HL-60 (cell line): ENCODE measurements around the gene ACVR2B.
A peak's percentile ranks its signal among the peaks of the same experiment; 100 is the strongest.

Experiments
- GABPA ChIP-seq: IDR thresholded peaks from 2 replicates; pipeline ENCODE4 v1.6.1; 2012; ENCODE audit warnings: low read depth
- POLR2AphosphoS5 ChIP-seq: IDR thresholded peaks from 2 replicates; pipeline ENCODE4 v1.6.1; 2012; ENCODE audit warnings: low read depth
- SPI1 ChIP-seq: IDR thresholded peaks from 2 replicates; pipeline ENCODE4 v1.6.1; 2012; ENCODE audit warnings: low read depth, mild to moderate bottlenecking, borderline replicate concordance
- TF ChIP-seq, protein P1 (sequence below): IDR thresholded peaks from one replicate; pipeline ENCODE4 v1.5.1; 2011; ENCODE audit warnings: low read length, control low read depth, inconsistent platforms; ENCODE audit not compliant: insufficient read depth
- TF ChIP-seq, protein P2 (sequence below): IDR thresholded peaks from 2 replicates; pipeline ENCODE4 v1.6.1; 2012; ENCODE audit warnings: low read depth; ENCODE audit not compliant: insufficient replicate concordance

DNA sequence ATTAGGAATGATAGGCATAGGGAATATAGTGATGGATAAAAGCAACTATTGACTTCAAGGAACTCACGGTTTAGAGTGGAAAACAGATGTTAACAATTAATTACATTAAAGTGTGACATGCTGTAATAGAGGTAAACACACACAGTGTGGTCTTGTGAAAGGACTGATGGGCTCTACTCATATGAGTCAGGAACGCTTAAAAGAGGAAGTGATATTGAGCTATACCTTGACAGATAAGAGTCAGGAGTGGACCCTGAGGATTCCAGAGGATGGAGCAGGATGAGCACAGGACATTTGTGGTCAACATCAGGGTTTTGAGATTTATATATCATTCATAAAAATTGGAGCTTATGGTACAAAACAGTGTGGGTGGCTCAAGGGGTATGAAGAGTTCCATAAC, 53.4 kb downstream of the ACVR2B start:
- TF ChIP-seq, protein P1, sequence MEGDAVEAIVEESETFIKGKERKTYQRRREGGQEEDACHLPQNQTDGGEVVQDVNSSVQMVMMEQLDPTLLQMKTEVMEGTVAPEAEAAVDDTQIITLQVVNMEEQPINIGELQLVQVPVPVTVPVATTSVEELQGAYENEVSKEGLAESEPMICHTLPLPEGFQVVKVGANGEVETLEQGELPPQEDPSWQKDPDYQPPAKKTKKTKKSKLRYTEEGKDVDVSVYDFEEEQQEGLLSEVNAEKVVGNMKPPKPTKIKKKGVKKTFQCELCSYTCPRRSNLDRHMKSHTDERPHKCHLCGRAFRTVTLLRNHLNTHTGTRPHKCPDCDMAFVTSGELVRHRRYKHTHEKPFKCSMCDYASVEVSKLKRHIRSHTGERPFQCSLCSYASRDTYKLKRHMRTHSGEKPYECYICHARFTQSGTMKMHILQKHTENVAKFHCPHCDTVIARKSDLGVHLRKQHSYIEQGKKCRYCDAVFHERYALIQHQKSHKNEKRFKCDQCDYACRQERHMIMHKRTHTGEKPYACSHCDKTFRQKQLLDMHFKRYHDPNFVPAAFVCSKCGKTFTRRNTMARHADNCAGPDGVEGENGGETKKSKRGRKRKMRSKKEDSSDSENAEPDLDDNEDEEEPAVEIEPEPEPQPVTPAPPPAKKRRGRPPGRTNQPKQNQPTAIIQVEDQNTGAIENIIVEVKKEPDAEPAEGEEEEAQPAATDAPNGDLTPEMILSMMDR, result no peak
- TF ChIP-seq POLR2AphosphoS5 (no peak), SPI1 (peak; percentile 72), GABPA (no peak)
- TF ChIP-seq, protein P2, sequence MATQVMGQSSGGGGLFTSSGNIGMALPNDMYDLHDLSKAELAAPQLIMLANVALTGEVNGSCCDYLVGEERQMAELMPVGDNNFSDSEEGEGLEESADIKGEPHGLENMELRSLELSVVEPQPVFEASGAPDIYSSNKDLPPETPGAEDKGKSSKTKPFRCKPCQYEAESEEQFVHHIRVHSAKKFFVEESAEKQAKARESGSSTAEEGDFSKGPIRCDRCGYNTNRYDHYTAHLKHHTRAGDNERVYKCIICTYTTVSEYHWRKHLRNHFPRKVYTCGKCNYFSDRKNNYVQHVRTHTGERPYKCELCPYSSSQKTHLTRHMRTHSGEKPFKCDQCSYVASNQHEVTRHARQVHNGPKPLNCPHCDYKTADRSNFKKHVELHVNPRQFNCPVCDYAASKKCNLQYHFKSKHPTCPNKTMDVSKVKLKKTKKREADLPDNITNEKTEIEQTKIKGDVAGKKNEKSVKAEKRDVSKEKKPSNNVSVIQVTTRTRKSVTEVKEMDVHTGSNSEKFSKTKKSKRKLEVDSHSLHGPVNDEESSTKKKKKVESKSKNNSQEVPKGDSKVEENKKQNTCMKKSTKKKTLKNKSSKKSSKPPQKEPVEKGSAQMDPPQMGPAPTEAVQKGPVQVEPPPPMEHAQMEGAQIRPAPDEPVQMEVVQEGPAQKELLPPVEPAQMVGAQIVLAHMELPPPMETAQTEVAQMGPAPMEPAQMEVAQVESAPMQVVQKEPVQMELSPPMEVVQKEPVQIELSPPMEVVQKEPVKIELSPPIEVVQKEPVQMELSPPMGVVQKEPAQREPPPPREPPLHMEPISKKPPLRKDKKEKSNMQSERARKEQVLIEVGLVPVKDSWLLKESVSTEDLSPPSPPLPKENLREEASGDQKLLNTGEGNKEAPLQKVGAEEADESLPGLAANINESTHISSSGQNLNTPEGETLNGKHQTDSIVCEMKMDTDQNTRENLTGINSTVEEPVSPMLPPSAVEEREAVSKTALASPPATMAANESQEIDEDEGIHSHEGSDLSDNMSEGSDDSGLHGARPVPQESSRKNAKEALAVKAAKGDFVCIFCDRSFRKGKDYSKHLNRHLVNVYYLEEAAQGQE, result no peak
